GM19238 (cell line): ENCODE measurements around the gene GOLGB1.
"Not testable (repeated sequence)": the region's sequence is repeated elsewhere in the genome, so short reads cannot be mapped to it uniquely, and the experiment has no call there.

Experiments
- DNase-seq: peaks from one replicate; pipeline ENCODE4 v3.0.0; 2011; ENCODE audit warnings: low spot score; ENCODE audit not compliant: insufficient read length

Gene GOLGB1

DNA sequence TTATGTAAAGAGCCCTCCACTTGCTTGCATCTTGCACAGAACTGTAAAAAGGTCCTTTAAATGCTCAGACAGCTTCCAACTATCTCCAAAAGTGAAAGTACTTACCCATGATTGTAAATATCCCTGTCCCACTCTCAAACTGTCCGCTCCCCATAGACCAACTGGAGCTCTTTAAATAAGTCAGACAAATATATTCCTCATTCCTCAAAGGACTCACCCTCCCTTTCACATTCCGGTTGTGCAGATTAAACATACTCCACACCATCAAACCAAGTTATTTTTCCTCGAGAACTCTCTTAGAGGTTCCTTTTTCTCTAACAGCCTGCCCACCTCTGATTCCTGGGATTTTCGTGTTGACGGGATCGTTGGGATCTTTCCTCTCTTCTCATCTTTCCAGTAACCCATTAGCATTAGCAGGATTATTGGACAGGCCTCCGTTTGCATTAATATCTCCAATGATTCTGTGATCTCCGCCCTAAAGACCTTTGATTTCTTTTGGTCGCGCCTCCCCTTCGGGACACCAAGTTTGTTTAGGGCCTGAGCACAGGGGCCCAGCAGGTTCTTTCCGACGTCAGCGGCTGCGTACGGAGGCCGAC is 763 bp downstream of the GOLGB1 start:
- DNase-seq = no peak

DNA sequence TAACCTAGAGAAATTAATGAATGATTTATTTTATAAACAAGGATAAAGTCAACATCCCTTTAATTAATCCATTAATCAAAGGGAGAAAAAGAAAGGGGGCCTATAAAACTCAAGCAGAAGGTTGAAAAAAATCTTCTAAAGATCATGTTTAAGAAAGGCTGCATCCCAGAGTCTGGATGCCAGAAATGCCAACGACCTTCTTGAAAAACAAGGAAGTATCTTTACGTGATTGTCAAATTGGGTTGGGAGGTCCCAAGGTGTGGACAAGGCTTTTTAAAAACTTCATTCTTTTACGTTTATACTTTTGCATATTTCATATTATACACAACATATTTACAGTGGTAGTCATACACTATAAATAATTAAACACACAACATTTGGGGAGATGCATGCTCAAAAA is 1.6 kb downstream of the GOLGB1 start:
- DNase-seq = no peak

DNA sequence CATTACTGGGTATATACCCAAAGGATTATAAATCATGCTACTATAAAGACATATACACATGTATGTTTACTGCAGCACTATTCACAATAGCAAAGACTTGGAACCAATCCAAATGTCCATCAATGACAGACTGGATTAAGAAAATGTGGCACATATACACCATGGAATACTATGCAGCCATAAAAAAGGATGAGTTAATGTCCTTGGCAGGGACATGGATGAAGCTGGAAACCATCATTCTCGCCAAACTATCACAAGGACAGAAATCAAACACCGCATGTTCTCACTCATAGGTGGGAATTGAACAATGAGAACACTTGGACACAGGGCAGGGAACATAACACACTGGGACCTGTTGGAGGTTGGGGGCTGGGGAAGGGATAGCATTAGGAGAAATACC is 6.4 kb downstream of the GOLGB1 start:
- DNase-seq = not testable (repeated sequence)

DNA sequence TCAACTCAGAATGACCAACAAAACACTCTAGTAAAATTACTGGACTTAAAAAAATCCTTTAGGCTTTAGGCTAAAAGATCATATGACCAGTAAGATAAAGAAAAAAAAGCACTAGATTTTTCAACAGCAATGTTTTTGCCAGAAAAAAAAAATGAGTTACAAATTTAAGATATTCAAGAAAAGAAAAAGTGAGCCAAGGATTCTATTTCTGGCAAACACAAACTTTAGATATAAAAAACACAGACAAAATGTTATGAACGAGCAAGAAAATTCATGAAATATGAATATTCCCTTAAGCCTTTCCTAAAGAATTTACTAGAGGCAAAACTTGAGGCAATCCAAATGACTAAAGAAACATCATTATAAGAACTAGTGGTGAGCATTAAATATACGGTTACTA is 8.6 kb downstream of the GOLGB1 start:
- DNase-seq = no peak

DNA sequence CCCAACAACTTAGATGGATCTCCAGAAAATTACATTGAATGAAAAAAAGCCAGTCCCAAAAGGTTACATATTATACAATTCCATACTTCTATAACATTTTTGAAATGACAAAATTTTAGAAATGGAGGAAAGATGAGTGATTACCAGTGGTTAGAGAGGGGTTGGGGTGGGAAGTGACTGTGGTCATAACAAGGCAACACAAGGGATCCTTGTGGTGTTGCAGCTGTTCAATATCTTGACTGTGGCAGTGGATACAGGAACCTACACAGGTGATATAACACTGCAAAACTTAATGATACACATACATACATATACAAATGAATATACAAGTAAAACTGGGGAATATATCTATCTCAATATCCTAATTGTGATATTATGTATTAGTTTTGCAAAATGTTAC is 9.6 kb downstream of the GOLGB1 start:
- DNase-seq = no peak

DNA sequence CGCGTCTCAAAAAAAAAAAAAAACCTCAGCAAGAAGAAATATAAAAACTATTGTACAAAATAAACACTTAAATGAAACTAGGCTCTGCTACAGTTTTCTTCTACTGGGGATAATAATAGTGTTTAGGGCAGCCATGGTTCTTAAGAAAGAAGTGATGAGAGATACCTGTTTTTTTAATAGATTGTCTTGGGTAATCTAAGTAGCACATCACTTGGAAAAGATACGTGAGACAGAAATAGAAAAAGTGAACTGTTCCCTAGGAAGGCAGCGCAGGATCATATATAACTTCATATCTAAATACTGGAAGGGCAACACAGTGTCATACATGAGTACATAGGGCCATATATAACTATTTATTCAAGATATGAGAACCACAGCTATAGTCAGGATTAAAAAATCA is 11.9 kb downstream of the GOLGB1 start:
- no peak for DNase-seq

DNA sequence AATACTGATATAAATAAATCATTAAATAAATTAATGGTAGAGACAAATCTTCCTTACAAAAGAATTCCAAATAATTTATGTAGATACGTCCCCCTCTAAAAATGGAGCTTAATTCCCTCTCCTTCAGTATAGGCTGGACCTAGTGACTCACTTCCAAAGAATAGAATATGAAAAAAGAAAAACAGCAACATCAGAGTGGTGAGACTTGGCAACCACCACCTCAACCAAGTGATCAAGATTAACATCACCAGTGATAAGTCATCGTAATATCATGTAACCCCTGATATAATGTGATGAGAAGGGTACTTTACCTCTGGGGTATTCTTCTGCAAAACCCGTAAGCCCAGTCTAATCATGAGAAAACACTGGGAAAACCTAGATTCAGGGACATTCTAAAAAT is 13.4 kb downstream of the GOLGB1 start:
- DNase-seq = no peak

DNA sequence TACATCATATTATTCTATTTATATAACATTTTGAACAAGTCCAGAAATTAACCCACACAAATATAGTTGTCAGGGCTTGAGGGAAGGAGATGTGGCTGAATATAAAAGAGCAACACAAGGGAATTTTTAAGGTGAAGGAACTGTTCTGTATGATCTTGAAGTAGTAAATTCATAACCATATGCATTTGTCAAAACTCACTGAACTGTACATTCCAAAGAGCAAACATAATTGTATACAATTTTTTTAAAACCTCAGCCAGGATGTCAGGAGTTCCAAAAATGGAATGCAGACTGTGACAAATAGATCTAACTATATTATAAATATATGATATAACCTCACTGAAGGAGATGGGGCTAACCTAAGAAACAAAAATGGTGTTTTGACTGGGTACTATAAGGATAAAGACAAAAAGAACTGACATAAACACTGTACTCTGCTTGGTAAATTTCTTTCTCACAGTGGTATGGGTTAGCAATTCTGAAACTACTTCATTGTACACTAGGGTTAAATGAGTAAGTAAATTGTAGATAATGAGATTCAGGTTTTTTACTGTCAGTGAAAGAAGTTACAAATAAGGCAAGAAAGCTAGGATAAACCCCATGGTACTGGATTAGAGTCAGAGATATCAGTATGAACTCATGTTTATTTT is 14.4 kb downstream of the GOLGB1 start:
- no peak for DNase-seq

DNA sequence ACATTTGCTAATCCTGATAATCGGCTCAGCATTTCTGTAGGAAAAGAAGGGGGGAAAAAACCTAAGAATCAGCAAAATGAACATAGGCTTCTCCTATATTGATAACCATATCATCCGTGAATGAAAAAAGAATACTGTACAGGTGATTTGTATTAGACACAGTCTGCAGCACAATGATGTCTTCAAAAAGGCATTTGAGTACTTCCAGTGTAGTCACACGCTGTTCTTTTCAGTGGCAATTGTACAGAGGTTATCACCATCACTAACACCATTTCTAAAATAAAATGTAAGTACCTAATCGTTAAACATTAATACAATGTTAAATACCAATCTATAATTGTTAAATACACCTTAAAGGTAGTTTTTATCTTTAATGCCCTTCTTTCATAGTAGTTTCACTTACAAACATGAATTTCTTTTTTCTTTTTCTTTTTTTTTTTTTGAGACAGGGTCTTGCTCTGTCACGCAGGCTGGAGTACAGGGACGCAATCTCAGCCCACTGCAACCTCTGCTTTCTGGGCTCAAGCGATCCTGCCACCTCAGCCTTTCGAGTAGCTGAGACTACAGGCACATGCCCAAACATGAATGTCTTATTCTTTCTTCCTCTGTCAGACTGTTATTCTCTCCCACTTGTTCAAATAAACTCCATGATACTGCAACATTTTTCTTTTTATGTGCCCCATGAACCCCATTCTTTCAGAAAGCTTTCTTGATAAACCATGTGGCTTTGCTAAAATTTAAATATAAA is 18.4 kb downstream of the GOLGB1 start:
- DNase-seq = no peak

DNA sequence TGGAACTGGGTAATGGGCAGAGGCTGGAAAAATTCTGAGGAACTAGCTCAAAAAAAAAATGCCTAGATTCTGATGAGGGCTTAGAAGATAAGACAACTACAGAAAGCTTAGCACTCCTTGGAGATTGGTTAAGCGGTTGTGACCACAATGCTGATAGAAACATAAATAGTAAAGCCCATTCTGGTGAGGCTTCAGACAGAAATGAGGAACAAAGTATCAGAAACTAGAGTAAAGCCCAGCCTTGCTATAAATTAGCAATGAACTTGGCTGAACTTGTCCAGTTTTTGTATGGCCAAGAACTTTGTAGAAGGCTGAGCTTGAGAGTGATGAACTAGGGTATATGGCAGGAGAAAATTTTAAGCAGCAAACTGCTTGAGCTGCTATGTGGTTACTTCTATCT is 25.4 kb downstream of the GOLGB1 start:
- DNase-seq = no peak

DNA sequence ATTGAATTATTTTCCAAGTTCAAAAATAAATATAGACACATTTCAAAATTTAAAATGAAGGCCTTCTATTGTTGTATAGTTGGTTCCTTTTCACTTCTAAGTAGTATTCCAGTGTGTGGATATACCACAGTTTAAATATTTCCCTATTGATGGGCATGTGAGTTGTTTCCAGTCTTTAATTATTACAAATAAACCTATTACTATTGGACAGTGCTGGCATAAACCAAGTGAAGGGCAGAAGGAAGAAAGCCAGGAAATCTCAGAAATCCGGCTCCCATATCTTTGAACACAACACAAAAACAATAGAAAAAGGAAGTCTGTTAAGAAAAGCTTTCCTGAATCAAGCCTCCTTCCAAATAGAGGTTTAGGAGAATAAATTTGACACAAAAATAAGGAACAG is 26.1 kb downstream of the GOLGB1 start:
- DNase-seq = no peak

DNA sequence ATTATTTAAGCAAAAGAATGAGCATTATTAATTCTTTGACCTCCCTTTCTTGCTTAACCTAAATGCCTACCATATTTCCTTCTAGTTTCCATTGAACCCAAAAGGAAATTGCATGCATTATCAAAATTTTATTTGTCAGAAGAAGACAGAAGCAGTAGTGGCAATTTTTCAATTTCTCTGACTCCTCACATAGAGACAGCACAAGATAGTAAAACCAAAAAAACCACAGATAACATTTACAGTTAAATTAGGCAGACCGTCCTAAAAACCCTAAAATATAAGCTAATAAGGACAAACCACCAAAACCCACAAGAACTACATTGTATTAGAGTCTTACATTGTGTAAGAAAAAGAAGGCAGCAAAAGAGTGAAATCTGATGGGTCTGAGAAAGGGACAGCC is 27.1 kb downstream of the GOLGB1 start:
- DNase-seq = no peak

DNA sequence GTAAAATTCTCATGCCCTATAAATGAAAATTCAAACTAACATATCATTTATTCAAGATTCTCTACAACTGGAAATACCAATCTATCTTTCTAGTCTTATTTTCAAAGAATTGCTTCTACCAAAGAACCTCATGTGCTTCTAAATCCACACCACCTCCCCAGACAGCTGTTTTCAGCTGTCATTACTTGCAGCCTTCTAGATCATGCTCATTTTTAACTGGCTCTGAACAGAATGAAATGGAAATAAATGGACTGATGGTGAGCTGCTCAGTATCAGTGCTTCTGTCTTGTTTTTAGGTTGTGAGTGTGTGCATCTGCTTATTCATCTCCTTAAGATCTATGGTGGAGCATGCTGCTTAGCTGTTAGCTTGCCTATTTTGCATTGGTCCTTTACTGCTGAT is 29.4 kb downstream of the GOLGB1 start:
- no peak for DNase-seq

DNA sequence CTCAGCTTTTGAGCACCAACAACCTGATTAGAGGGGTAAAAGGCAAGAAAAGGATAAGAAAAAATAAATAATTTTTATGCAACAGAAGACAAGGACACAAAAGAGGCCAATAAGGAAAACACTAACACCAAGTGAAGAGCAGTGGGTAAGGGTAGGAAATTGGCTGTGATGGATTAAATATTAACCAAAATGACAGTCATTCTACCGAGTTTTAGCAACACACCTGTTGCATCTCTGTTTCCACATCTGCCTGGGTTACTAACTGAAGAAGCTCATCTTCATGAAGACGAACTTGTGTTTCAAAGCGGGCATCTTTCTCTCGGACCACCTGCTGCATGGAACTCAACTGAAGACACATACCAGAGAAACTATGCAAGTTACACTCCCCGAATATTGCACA is 30.1 kb downstream of the GOLGB1 start:
- no peak for DNase-seq

DNA sequence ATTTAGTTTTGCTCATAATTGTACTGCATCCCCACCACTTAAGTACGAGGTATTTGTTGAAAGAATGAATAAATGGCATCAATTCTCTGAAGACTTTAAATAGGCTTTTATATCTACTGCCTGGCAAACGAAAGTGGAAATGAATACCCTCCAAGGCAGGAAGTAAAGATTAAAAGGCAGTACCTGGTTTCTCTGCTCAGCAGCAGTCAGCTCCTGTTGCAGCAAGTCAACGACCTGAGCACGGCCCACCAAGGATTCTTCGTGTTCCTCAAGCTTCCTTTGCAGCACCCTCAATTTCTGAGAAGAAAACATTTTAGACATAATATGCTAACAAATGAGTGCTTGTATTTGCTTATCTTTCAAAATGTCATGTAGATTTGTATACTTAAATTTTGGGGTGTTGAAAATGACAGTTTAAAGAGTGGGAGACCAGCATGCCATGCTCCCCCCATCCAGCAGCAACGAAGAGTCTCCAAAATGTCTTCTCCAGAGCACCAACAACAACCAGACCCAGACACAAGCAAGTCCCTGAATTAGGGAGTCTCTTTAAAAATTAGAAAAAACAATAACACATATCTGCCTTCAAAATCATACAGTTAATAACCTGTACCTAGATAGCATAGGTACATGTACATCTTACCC is 31.2 kb downstream of the GOLGB1 start:
- DNase-seq = no peak

DNA sequence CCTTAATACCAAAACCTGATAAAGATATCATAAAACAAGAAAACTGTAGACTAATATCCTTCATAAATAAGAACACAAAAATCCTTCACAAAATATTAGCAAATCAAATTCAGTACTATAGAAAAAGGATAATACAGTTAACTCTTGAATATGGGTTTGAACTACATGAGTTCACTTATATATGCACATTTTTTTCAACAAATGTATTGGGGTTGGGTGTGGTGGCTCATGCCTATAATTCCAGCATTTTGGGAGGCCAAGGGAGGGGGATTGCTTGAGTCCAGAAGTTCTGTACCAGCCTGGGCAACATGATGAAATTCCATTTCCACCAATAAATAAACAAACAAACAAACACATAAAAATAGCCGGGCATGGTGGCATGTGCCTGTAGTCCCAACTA is 39.2 kb downstream of the GOLGB1 start:
- no peak for DNase-seq

DNA sequence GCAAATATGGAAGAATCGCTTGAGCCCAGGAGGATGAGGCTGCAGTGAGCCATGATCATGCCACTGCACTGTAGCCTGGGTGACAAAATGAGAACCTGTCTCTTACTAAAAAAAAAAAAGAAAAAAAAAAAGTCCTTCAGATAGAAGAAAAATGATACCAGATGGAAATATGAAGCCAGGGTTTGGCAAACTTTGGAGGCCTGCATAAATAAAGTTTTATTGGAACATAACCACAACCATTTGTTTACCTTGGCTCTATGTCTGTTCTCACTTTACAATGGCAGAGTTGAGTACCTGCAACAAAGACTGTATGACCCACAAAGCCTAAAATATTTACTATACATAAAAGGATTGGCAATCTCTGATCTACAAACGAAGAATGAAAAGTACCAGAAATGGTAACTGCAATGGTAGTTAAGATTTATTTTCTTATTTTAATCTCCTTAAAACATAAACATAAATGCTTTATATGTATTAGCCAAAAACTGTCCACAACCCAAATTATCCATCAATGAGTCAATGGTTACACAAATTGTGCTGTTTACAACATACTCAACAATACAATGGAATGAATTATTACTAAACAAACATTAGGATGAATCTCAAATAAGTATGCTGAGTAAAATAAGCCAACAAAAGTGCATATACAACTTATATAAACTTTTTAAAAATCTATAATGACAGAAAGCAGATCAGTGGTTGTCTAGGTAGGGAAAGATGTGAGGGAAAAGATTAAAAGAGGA is 41.8 kb downstream of the GOLGB1 start:
- DNase-seq = no peak

DNA sequence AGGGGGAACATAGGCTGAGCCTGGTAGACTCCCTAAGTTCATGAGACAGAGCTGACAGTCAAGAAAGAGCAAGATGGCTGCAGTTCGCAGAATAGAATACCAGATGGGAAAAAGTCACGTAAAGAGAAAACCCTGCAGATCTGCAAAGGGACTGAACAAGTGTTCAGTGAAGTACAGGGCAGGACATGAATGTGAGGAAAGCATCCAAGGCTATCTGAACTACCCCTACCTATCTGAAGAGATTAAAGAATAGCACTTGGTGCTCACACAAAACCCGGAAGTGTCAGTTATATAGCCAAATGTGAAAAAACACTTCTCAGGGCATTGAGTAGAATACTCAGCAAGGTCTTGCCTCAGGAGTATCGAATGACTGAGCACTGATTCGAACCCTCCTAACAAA is 44.0 kb downstream of the GOLGB1 start:
- no peak for DNase-seq

DNA sequence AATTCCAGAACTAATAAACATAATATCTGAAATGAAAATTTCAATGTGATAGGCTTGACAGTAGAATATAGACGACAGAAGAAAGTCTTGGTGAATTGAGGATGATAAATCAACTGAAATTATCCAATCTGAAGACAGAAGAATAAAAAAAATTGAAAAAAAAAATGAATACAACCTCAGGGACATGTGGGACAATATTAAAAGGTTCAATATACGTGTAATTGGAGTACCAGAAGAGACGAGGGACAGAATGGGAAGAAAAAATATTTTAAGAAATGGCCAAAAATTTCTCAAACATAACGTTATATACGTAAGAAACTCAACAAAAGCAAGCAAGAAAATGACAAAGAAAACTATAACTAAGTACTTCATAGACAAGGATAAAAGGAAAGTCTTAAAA is 45.6 kb downstream of the GOLGB1 start:
- DNase-seq = no peak

DNA sequence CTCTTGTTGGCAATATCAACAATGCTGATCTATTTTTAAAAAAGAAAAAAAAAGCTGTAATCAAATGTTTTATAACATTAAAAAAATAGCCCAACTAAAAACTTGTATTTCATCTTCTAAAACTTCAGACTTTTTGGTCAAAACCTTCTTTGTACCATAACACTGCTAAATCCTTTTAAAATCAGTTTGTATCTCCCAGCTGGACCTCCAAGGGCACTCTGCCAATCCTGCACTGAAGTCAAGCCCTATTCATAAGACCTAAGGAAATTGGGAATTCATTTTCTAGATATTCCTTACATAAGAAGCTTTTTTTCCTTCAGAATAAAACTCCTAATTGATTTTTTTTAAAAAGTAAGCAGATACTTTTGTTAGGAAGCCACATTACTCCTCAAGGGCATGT is 50.6 kb downstream of the GOLGB1 start:
- no peak for DNase-seq

DNA sequence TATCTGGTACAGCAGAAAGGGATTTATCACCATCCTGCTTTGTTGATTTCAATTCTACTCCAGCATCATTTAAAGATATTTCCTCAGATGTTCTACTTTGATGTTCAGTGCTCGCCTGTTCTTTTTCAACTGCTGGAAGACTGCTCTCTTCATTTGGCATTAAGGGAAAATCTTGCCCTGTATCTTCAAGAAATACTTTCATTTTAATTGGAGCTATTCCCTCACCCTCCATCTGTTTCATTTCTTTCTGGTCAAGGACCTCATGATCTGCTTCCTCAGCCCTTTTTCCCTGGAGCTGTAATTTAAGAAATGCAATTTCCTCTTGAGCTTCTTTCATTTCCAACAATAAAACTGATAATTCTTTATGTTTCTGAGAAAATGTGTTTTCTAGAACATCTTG is 51.1 kb downstream of the GOLGB1 start:
- DNase-seq = no peak

DNA sequence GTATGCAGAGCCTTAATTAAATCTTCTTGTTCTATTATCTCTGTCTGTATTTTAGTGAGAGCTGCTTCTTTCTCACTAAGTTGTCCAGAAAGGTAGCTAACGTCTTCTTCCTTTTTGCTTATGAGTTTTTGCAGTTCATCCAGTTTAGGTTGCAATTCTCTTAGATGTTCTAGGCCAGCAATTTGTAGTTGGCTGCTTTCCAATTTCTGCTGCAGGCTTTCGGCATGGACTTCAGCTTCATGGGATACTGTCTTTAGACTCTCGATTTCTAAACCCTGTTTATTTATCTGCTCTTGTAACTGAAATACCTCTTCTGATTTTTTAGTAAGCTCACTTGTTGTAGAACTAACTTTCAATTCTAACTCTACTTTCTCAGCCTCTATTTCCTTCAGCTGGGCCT is 53.4 kb downstream of the GOLGB1 start:
- DNase-seq = no peak
